HG03175 (cell line): ENCODE measurements around the gene ADD2.
"Not testable (repeated sequence)": the region's sequence is repeated elsewhere in the genome, so short reads cannot be mapped to it uniquely, and the experiment has no call there.

ENCODE experiments used
- ATAC-seq: cut with Tn5 transposase; IDR thresholded peaks from one replicate; pipeline ENCODE4 v1.9.1; 2021; ENCODE audit warnings: mild to moderate bottlenecking, moderate library complexity; ENCODE audit not compliant: unreplicated experiment

The ADD2 gene

DNA sequence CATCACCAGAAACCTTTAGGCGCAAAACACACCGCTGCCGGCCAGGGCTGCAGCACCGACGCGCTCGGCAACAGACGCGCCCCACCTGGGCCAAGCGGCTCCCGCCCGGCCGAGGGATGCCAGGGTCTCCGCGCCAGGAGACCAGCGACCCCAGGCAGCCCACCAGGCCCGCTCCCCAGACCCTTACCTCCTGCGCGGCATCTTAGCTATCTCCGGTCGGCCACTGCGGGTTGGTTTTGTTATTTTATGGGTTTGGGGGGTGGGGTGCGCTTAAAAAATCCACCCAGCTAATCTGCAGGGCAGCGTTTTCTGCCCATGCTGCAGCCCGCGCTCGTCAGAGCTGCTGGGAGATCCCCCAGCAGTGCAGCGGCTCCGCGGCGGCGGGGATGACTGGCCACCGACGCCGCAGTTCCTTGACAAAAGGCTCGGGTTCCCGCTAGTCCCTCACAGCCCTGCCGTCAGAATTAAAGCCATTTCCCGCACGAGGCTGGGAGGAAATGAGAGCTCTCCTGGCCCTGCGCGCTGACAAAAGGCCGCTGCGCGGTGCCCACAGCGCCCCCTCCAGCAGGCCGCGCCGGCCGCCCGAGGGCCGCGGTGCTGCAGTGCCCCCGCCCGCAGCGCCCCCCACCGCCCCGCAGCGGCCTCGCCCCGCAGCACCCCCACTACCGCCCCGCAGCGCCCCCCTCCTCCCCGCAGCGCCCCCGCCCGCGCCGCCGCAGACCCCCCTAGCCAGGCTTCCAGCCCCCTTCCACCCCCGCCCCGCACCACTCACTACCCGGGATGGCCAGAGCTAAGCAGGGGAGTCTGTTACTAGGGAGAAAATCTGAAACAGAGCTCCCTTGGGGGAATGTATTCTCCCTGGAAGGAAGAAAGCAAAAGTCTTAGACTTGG lies at the start of gene ADD2:
Gene ADD2 (minus strand): TSS at position 502 of the 891 bp plus-strand sequence. CDS start 61,792 bp downstream, outside the sequence.
- ATAC-seq: no peak

GRCh38 chr2:70817284-70817954 lies 49.4 kb upstream of the ADD2 start:
- no peak for ATAC-seq

- no peak for ATAC-seq
Measured at GRCh38 chr2:70816726-70817125, 48.7 kb upstream of the ADD2 start.

- no peak for ATAC-seq
Measured at GRCh38 chr2:70808983-70809958, 41.3 kb upstream of the ADD2 start.

GRCh38 chr2:70807828-70808118 lies 39.8 kb upstream of the ADD2 start:
- no peak for ATAC-seq

- no peak for ATAC-seq
Measured at GRCh38 chr2:70807102-70807827, 39.3 kb upstream of the ADD2 start.

DNA sequence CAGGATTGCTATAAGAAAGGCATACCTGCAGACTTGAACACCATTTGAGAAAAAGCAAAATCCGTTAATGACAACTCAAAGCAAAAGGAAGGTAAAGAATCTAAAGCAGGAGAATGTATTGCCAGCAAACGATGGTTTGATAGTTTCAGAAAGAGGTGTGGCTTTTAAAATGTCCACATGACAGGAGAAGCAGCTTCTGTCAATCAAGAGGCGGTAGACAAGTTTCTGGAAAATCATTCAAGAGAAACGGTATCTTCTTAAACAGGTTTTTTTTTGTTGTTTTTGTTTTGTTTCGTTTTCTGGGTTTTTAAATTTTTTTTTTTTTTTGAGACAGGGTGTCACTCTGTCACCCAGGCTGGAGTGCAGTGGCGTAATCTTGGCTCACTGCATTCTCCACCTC lies 38.6 kb upstream of the ADD2 start:
- ATAC-seq: no peak

- no peak for ATAC-seq
Measured at GRCh38 chr2:70806013-70806412, 38.0 kb upstream of the ADD2 start.

- ATAC-seq: no peak
Measured at GRCh38 chr2:70801607-70802263, 33.7 kb upstream of the ADD2 start.

- no peak for ATAC-seq
Measured at GRCh38 chr2:70799706-70800105, 31.7 kb upstream of the ADD2 start.

DNA sequence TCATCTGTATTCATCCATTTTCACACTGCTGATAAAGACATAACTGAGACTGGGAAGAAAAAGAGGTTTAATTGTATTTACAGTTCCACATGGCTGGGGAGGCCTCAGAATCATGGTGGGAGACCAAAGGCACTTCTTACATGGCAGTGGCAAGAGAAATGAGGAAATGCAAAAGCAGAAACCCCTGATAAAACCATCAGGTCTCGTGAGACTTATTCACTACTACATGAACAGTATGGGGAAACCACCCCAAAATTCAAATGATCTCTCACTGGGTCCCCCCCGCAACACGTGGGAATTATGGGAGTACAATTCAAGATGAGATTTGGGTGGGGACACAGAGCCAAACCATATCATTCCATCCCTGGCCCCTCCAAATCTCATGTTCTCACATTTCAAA lies 30.0 kb upstream of the ADD2 start:
- ATAC-seq: not testable (repeated sequence)

- ATAC-seq: no peak
Measured at GRCh38 chr2:70797506-70797905, 29.5 kb upstream of the ADD2 start.

DNA sequence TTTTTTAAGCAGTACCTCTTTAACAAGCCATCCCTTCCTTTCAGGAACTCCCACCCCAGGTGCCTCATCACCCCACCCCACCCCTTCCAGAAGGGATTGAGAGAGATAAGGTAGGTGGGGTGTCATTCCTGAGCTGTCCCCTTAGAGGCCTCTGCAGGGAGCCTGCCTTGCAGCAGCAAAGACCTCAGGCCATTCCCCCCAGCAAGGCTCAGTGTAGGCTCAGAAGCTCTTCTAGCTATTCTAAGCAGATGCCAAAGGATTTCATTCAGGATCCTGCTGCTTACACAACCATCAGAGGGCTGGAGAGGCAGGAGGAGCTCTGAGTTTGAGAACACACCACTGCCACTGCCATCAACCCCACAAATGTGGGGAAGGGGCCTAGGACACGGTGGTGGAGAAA lies 28.3 kb upstream of the ADD2 start:
- no peak for ATAC-seq

- ATAC-seq: no peak
Measured at GRCh38 chr2:70795164-70795995, 27.4 kb upstream of the ADD2 start.

DNA sequence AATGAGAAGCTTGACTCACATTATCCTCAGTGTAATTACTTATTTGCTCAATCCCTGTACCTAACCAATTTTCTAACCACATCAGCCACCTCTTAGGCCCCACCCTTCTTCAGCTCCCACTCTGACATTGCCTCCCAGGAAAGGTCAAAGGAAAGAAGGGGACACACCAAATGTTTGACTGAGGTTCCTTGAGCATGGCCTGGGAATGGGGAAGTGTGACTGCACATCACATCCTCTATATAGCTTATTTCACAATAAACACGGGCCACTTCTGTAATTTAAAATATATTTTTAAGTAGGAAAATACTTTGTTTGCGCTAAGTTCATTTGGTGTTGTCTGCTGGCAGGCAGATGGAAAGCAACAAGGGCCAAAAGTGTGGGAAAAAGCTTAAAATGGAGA lies 25.4 kb upstream of the ADD2 start:
- no peak for ATAC-seq

DNA sequence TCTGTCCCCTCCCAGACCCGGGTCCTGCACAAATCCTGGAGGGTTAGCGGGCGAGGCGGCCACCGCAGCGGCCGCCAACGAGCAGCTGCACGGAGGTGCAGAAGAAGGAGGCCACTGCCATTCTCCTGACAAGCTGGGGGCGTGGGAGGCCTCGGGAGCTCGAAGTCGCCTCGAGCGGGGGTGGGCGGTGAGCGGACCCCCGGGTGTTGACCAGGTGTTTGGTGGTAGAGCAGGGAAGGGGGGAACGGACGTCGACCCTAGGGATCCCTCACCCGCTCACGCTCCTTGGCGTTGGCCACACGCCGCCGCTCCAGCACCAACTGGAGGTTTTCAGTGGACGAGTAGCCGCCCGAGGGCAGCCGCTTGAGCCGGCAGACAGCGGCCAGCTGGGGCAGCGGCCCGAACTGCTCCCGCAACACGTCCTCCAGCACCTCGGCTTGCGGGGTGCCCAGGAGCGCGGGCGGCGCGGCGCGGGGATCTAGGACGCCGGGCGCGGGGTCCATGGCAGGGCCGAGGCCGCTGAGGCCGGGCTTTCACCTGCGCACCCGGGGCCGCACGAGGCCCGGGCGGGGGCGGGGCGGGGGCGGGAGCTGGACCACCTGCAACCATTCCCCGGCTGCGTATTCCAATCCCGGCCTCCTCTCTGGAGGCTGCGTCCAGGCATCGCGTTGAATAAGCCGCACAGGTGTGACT lies 22.3 kb upstream of the ADD2 start, which contains the start of gene FIGLA:
Gene FIGLA (minus strand): TSS at position 508 of the 693 bp plus-strand sequence. CDS start 5 bp downstream, at position 503.
- no peak for ATAC-seq

- no peak for ATAC-seq
Measured at GRCh38 chr2:70789304-70790135, 21.5 kb upstream of the ADD2 start.
